K562 (cell line): Measurements from ENCODE around the gene CD248. TPM values are rescaled to one million over a fixed set of nuclear protein-coding genes. Genes with fewer than 3 reads are reported as not detected.
A peak's percentile ranks its signal among the peaks of the same experiment; 100 is the strongest.

Source experiments
- ATAC-seq: fragments of 200-7000 bp; cut with Tn5 transposase; 3 replicates; pipeline ENCODE4 v1.9.1; 2020; ENCODE audit warnings: moderate library complexity
- BruUV-seq: library from RNA; stranded (reverse); fragments of 400-500 nt; replicated peaks from 2 replicates; lab custom pipeline; 2021; lab: Mats Ljungman, UMichigan
- CTCF ChIA-PET: fragments of 300-600 bp; formaldehyde crosslinking; extraction: SDS; loops from one replicate; lab custom pipeline; 2021; ENCODE audit warnings: low intra/inter-chr PET ratio; lab: Yijun Ruan, JAX
- POLR2A ChIA-PET: fragments of 300-600, 350-650 bp; sonication (Branson Sonifier 250); formaldehyde crosslinking; extraction: SDS; loops from one replicate; lab custom pipeline; 2021; ENCODE audit warnings: antibody characterized with exemption, inconsistent platforms; lab: Yijun Ruan, JAX
- DNase-seq, 4 experiments: peaks; one replicate each; pipeline versions ENCODE4 v3.0.0 to v3.0.0-alpha.2; 2011 to 2018; ENCODE audit warnings: low spot score in 3 of 4, mixed read lengths in 3 of 4; ENCODE audit errors: extremely low read depth in 1 of 4
- FAIRE-seq: peaks from 2 replicates; lab custom pipeline; 2011; peaks lifted over from hg19 to GRCh38; lab: Jason Lieb, UNC
- H2AFZ ChIP-seq: 2 replicates; pipeline ENCODE4 v1.6.0; 2011; ENCODE audit warnings: low read depth, low read length, control low read depth, inconsistent platforms
- H3K27ac ChIP-seq: fragments of 200-600 bp; 3 replicates; pipeline ENCODE4 v1.8.0; 2011; ENCODE audit warnings: low read depth, mild to moderate bottlenecking, control low read depth, inconsistent platforms, low read length, moderate library complexity, mixed read lengths; ENCODE audit errors: extremely low read depth
- H3K27me3 ChIP-seq, 2 experiments: fragments of 300-600 bp in 1 of 2; 2 replicates in 1 of 2; 3 replicates in 1 of 2; pipeline versions ENCODE4 v1.6.0 to v1.8.0; 2011; ENCODE audit warnings: inconsistent platforms in 2 of 2, low read length in 2 of 2, mild to moderate bottlenecking in 1 of 2, mixed read lengths in 1 of 2, moderate library complexity in 1 of 2; ENCODE audit not compliant: control insufficient read depth in 2 of 2, insufficient read depth in 2 of 2
- H3K36me3 ChIP-seq: fragments of 300-600 bp; 3 replicates; pipeline ENCODE4 v1.8.0; 2011; ENCODE audit warnings: mild to moderate bottlenecking, low read length, inconsistent platforms; ENCODE audit not compliant: control insufficient read depth, insufficient read depth
- H3K4me1 ChIP-seq, 2 experiments: fragments of 200-600 bp in 1 of 2; replicated peaks in 1 of 2; 2 replicates in 1 of 2; 3 replicates in 1 of 2; pipeline versions ENCODE4 v1.5.1 to v1.8.0; 2011; ENCODE audit warnings: inconsistent platforms in 2 of 2, low read length in 2 of 2, mild to moderate bottlenecking in 1 of 2, mixed read lengths in 1 of 2, moderate library complexity in 1 of 2; ENCODE audit not compliant: control insufficient read depth in 2 of 2, insufficient read depth in 2 of 2
- H3K4me2 ChIP-seq: 2 replicates; pipeline ENCODE4 v1.6.1; 2011; ENCODE audit warnings: low read length, control low read depth, inconsistent platforms, mixed read lengths; ENCODE audit not compliant: insufficient read depth
- H3K4me3 ChIP-seq: fragments of 200-600 bp; sonication (generic), shearing (Covaris generic); 2 replicates; pipeline ENCODE4 v1.5.1; 2016; ENCODE audit warnings: control low read depth, inconsistent platforms
- H3K79me2 ChIP-seq: fragments of 200-600 bp; 3 replicates; pipeline ENCODE4 v1.8.0; 2011; ENCODE audit warnings: low read length, inconsistent platforms; ENCODE audit not compliant: control insufficient read depth, insufficient read depth
- H3K9ac ChIP-seq, 2 experiments: 2 replicates each; pipeline versions ENCODE4 v1.6.0 to v1.6.1; 2011; ENCODE audit warnings: low read depth in 2 of 2, low read length in 2 of 2, control low read depth in 1 of 2, inconsistent platforms in 1 of 2, mild to moderate bottlenecking in 1 of 2, mixed read lengths in 1 of 2; ENCODE audit not compliant: insufficient read depth in 1 of 2
- H3K9me1 ChIP-seq: one replicate; pipeline ENCODE4 v1.6.0; 2011; ENCODE audit warnings: inconsistent platforms, mild to moderate bottlenecking, low read length, moderate library complexity; ENCODE audit not compliant: control insufficient read depth, insufficient read depth
- H3K9me3 ChIP-seq: replicated peaks from 2 replicates; pipeline ENCODE4 v1.5.1; 2011; ENCODE audit warnings: low read depth, low read length, inconsistent platforms; ENCODE audit not compliant: control insufficient read depth, insufficient read depth
- H4K20me1 ChIP-seq: replicated peaks from 2 replicates; pipeline ENCODE4 v1.6.1; 2011; ENCODE audit warnings: low read length, inconsistent platforms, mixed read lengths; ENCODE audit not compliant: control insufficient read depth, insufficient read depth
- CUX1 ChIP-seq: fragments of 200-800 bp; sonication (Bioruptor generic); IDR thresholded peaks from 2 replicates; pipeline ENCODE4 v1.6.1; 2016; ENCODE audit warnings: missing genetic modification characterization, missing compliant biosample characterization
- FOXA3 ChIP-seq, 2 experiments: fragments of 450-650 bp in 1 of 2; sonication (generic) in 1 of 2; formaldehyde crosslinking; IDR thresholded peaks in 1 of 2; conservative IDR thresholded peaks in 1 of 2; 2 replicates each; pipeline versions ENCODE4 v1.4.0 to v1.8.0; 2020 to 2022; ENCODE audit warnings: mild to moderate bottlenecking in 2 of 2, missing genetic modification reagents in 1 of 2
- ILF3 ChIP-seq: fragments of 450-650 bp; IDR thresholded peaks from 2 replicates; pipeline ENCODE4 v1.6.1; 2018; ENCODE audit warnings: antibody characterized with exemption, mild to moderate bottlenecking, moderate library complexity, borderline replicate concordance
- MCM5 ChIP-seq: fragments of 450-650 bp; IDR thresholded peaks from 2 replicates; pipeline ENCODE4 v1.6.1; 2016; ENCODE audit warnings: low read depth
- MTA2 ChIP-seq: fragments of 450-650 bp; IDR thresholded peaks from 2 replicates; pipeline ENCODE4 v1.6.1; 2016; ENCODE audit warnings: low read depth
- NKRF ChIP-seq: fragments of 450-650 bp; IDR thresholded peaks from 2 replicates; pipeline ENCODE4 v1.6.1; 2016; ENCODE audit warnings: borderline replicate concordance
- PKNOX1 ChIP-seq: fragments of 450-650 bp; IDR thresholded peaks from 2 replicates; pipeline ENCODE4 v1.6.1; 2016
- POLR2B ChIP-seq: fragments of 450-650 bp; IDR thresholded peaks from 2 replicates; pipeline ENCODE4 v1.6.1; 2018; ENCODE audit warnings: low read depth; ENCODE audit not compliant: partially characterized antibody
- POU5F1 ChIP-seq: fragments of 150-350 bp; IDR thresholded peaks from 2 replicates; pipeline ENCODE4 v1.6.1; 2014; ENCODE audit warnings: borderline replicate concordance, low read length, low read depth, mild to moderate bottlenecking; ENCODE audit not compliant: partially characterized antibody
- PTBP1 ChIP-seq: fragments of 200-400 bp; formaldehyde crosslinking; IDR thresholded peaks from 2 replicates; pipeline ENCODE4 v1.6.1; 2017; ENCODE audit warnings: low read depth, low read length
- VEZF1 ChIP-seq: fragments of 200-800 bp; sonication (Bioruptor generic); IDR thresholded peaks from 2 replicates; pipeline ENCODE4 v1.6.1; 2017; ENCODE audit warnings: missing genetic modification characterization, missing compliant biosample characterization
- ZNF77 ChIP-seq: fragments of 250-450 bp; sonication (Bioruptor Pico); IDR thresholded peaks from 2 replicates; pipeline ENCODE4 v1.5.0; 2020
- WGBS: fragments of 100-300 bp; shearing (Covaris generic); methylation state at CpG from one replicate; pipeline ENCODE4 v1.1.6; 2016; ENCODE audit warnings: low coverage, mixed read lengths; ENCODE audit not compliant: insufficient coverage; ENCODE audit errors: missing lambda C conversion rate; 5-methylcytosine and 5-hydroxymethylcytosine counted together
- in situ Hi-C: fragments of 300-500 bp; cut with MboI; formaldehyde crosslinking; loops from 4 replicates; pipeline ENCODE4 v1.15.0; 2018; ENCODE audit warnings: inconsistent platforms, mixed read lengths
- intact Hi-C: fragments of 100-400 bp; cut with micrococcal nuclease; formaldehyde crosslinking; loops from 2 replicates; pipeline ENCODE4 v1.14.2; 2022
- polyA plus RNA-seq, 8 experiments: library from polyadenylated mRNA; depleted of rRNA in 4 of 8; stranded (reverse) in 5 of 8; unstranded in 3 of 8; fragments of >200 nt; fragmentation: Nextera tagmentation in 2 of 8; fragmentation: Illumina TruSeq in 1 of 8; extraction: Ambion mirVana in 2 of 8; extraction: Trizol in 1 of 8; gene quantifications; 2 replicates each; pipeline versions ENCODE4 v1.2.1 to v1.2.3, GENCODE V29; 2011 to 2014; ENCODE audit warnings: inconsistent platforms in 1 of 8, missing spikeins in 1 of 8
- total RNA-seq, 7 experiments: library from RNA; depleted of rRNA in 6 of 7; stranded (reverse); fragments of >200 nt in 6 of 7; fragmentation: Illumina TruSeq in 2 of 7; extraction: Trizol in 2 of 7; gene quantifications; 2 replicates each; pipeline versions ENCODE4 v1.2.1 to v1.2.3, GENCODE V29; 2011 to 2021; ENCODE audit warnings: low replicate concordance in 1 of 7

CD248 gene
- total and polyA plus RNA-seq, 9 of the 15 experiments (the other 6 are each of a cell fraction or from before 2014, with no cell fraction given) = 0.09 TPM; not detected in 8

GRCh38 chr11:66359662-66360087 is 42.8 kb upstream of the CD248 start:
- Histone ChIP-seq H3K4me2 (no peak overlapping the region), H3K4me1 (peaks cover 0 to 15% of the 10 kb centered on the region in 2 experiments; a peak in 4 of 5 replicates), H3K36me3 (peaks cover 23% of the 10 kb centered on the region; the same call in 2 of the 3 replicates), H4K20me1 (peaks cover 18% of the 10 kb centered on the region), H3K9me3 (no peaks in the 10 kb centered on the region), H3K27me3 (no peaks in the 10 kb centered on the region), H2AFZ (no peak overlapping the region), H3K79me2 (no peaks in the 10 kb centered on the region), H3K9me1 (no peaks in the 10 kb centered on the region), H3K9ac (no peak overlapping the region), H3K4me3 (no peak overlapping the region), H3K27ac (no peak overlapping the region)
- intact Hi-C loops = no loop called here
- DNase-seq (peak; percentile 57 to 78 (median 70)), FAIRE-seq (no peak), ATAC-seq (peak; percentile 53)
- WGBS = 18% methylated on average over 3 of the region's 3 CpGs
- no TSS peak for BruUV-seq
- CTCF ChIA-PET = no interaction called here
- POLR2A ChIA-PET = interaction anchor here (0.9 to 2.8 kb wide), 4 partner anchors 9 to 45 kb away, joined by 3 to 12 read pairs (median 4); partner anchors contain the start of gene B4GAT1
- in situ Hi-C loops = no loop called here
- TF ChIP-seq ZNF77 (CRISPR knock-in tag) (no peak), FOXA3 (CRISPR knock-in tag; conservative IDR thresholded peaks at IDR 0.05 in 1 of 2, IDR thresholded peaks at IDR 0.05 in 1 of 2) (0 out of 4 replicates have a peak, but pooled peaks of 1 of the 2 experiments have one; percentile 27), PKNOX1 (no peak), POU5F1 (no peak), POLR2B (peak; percentile 28), NKRF (no peak), PTBP1 (0 out of 2 replicates have a peak, but pooled peaks have one; percentile 38), MTA2 (no peak), CUX1 (CRISPR knock-in tag) (no peak), MCM5 (no peak), ILF3 (no peak), VEZF1 (CRISPR knock-in tag) (no peak)
